CD4-positive, alpha-beta T cell (primary cell): ENCODE results near the gene LAMA2. TPM values are rescaled to one million over a fixed set of nuclear protein-coding genes. Genes with fewer than 3 reads are reported as not detected.
A peak's percentile ranks its signal among the peaks of the same experiment; 100 is the strongest.

Experiments used
- ATAC-seq: fragments of 200-7000 bp; cut with Tn5 transposase; one replicate; pipeline ENCODE4 v1.10.0; 2022; ENCODE audit warnings: mild to moderate bottlenecking; ENCODE audit not compliant: poor library complexity
- CTCF ChIA-PET: fragments of 350-600 bp; sonication (Branson Sonifier 250); formaldehyde crosslinking; loops from one replicate; lab custom pipeline; 2021; ENCODE audit warnings: antibody characterized with exemption, inconsistent platforms; lab: Charles Lee
- POLR2A ChIA-PET: fragments of 350-600 bp; sonication (Branson Sonifier 250); formaldehyde crosslinking; loops from one replicate; lab custom pipeline; 2021; ENCODE audit warnings: antibody characterized with exemption, inconsistent platforms; lab: Charles Lee
- DNase-seq, 14 experiments: peaks; one replicate each; pipeline ENCODE4 v3.0.0-alpha.2; 2013 to 2020; ENCODE audit warnings: mixed read lengths in 2 of 14
- H3K27ac ChIP-seq, 2 donors: one replicate each; pipeline versions ENCODE4 v1.5.1 to v1.7.0; 2013; ENCODE audit warnings: low read length in 2 of 2, low read depth in 1 of 2, mild to moderate bottlenecking in 1 of 2
- H3K27me3 ChIP-seq, 2 experiments: 1 replicate in 1 of 2; 2 replicates in 1 of 2; pipeline versions ENCODE4 v1.6.1 to v1.7.0; 2013; ENCODE audit warnings: low read length in 2 of 2, control low read depth in 1 of 2, mild to moderate bottlenecking in 1 of 2, moderate library complexity in 1 of 2; ENCODE audit not compliant: insufficient read depth in 2 of 2, control insufficient read depth in 1 of 2
- H3K36me3 ChIP-seq: one replicate; pipeline ENCODE4 v1.6.1; 2013; ENCODE audit warnings: low read length, control low read depth; ENCODE audit not compliant: insufficient read depth
- H3K4me1 ChIP-seq: one replicate; pipeline ENCODE4 v1.6.1; 2013; ENCODE audit warnings: low read length, control low read depth; ENCODE audit not compliant: insufficient read depth
- H3K4me3 ChIP-seq: one replicate; pipeline ENCODE4 v1.5.1; 2013; ENCODE audit warnings: mild to moderate bottlenecking, low read length, moderate library complexity
- H3K9me3 ChIP-seq, 2 experiments: 1 replicate in 1 of 2; 2 replicates in 1 of 2; pipeline versions ENCODE4 v1.6.1 to v1.7.0; 2013; ENCODE audit warnings: low read length in 2 of 2, mild to moderate bottlenecking in 2 of 2, control low read depth in 1 of 2, moderate library complexity in 1 of 2; ENCODE audit not compliant: control insufficient read depth in 1 of 2, insufficient read depth in 1 of 2
- H3K27ac Mint-ChIP-seq: one replicate; pipeline ENCODE4 v1.8.0; 2020; ENCODE audit warnings: mixed read lengths
- H3K27me3 Mint-ChIP-seq: one replicate; pipeline ENCODE4 v1.8.0; 2021; ENCODE audit warnings: mixed read lengths
- H3K36me3 Mint-ChIP-seq: one replicate; pipeline ENCODE4 v1.8.0; 2021; ENCODE audit warnings: low read depth, mixed read lengths
- H3K4me1 Mint-ChIP-seq: one replicate; pipeline ENCODE4 v1.8.0; 2021; ENCODE audit warnings: low read depth, mixed read lengths
- H3K4me3 Mint-ChIP-seq: one replicate; pipeline ENCODE4 v1.8.0; 2020; ENCODE audit warnings: mild to moderate bottlenecking, mixed read lengths
- H3K9me3 Mint-ChIP-seq: one replicate; pipeline ENCODE4 v1.8.0; 2020; ENCODE audit warnings: mixed read lengths
- intact Hi-C, 2 experiments: fragments of 100-400 bp; cut with DNase I in 1 of 2; cut with micrococcal nuclease in 1 of 2; formaldehyde crosslinking; loops; one replicate each; pipeline versions ENCODE4 v1.15.1 to v1.9.0; 2023 to 2025; cut with DNase I, micrococcal nuclease
- total RNA-seq, 174 experiments: library from RNA in 2 of 174; stranded (reverse) in 2 of 174; gene quantifications; one replicate each; pipeline ENCODE4 v1.2.3 and lab custom pipeline; 2021 to 2026
- TF ChIP-seq, protein P1 (sequence below): fragments of 200-600 bp; IDR thresholded peaks from one replicate; pipeline ENCODE4 v1.8.0; 2022; ENCODE audit warnings: antibody characterized with exemption, mild to moderate bottlenecking

Gene LAMA2
- total RNA-seq, 2 experiments from 2014 or later: 0.05 to 0.06 TPM

DNA sequence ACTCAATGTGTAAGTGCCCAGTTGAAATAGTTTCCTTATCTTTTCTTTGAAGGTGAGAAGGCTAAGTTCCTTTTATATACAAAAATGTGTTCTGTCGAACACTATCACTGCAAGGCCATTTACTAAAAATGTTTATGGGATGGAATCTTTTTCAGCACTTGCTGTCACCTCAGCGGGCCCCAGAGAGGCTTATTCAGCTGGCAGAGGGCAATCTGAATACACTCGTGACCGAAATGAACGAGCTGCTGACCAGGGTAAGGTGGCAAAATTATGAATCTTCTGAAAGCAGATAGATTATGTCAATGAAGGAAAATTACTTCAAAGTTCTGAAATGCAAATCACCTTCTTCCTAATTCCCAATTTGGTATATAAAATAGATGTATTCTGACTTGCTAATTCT, 486.8 kb downstream of the LAMA2 start:
- no peaks in the 10 kb centered on the region for H3K9me3 ChIP-seq
- no peak overlapping the region for H3K4me3 ChIP-seq
- DNase-seq: no peak
- H3K36me3 Mint-ChIP-seq: no peaks in the 10 kb centered on the region
- peaks cover 13% of the 10 kb centered on the region for H3K4me1 Mint-ChIP-seq
- ChIA-PET CTCF (interaction anchor here (1.2 to 1.3 kb wide), 2 partner anchors 19 to 30 kb away, joined by 3 read pairs; no protein-coding TSS in a partner anchor), POLR2A (no interaction called here)
- no peak for ATAC-seq
- H3K27me3 Mint-ChIP-seq: no peaks in the 10 kb centered on the region
- H3K9me3 Mint-ChIP-seq: no peaks in the 10 kb centered on the region
- H3K4me1 ChIP-seq: no peaks in the 10 kb centered on the region
- H3K27ac ChIP-seq: no peak overlapping the region
- H3K4me3 Mint-ChIP-seq: no peak overlapping the region
- intact Hi-C loops: loop anchor here (2.0 to 10.0 kb wide), 4 partner anchors 642 to 1762 kb away; no protein-coding TSS in a partner anchor
- TF ChIP-seq, protein P1, sequence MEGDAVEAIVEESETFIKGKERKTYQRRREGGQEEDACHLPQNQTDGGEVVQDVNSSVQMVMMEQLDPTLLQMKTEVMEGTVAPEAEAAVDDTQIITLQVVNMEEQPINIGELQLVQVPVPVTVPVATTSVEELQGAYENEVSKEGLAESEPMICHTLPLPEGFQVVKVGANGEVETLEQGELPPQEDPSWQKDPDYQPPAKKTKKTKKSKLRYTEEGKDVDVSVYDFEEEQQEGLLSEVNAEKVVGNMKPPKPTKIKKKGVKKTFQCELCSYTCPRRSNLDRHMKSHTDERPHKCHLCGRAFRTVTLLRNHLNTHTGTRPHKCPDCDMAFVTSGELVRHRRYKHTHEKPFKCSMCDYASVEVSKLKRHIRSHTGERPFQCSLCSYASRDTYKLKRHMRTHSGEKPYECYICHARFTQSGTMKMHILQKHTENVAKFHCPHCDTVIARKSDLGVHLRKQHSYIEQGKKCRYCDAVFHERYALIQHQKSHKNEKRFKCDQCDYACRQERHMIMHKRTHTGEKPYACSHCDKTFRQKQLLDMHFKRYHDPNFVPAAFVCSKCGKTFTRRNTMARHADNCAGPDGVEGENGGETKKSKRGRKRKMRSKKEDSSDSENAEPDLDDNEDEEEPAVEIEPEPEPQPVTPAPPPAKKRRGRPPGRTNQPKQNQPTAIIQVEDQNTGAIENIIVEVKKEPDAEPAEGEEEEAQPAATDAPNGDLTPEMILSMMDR: no peak
- H3K27me3 ChIP-seq: no peaks in the 10 kb centered on the region
- no peak overlapping the region for H3K27ac Mint-ChIP-seq
- H3K36me3 ChIP-seq: no peaks in the 10 kb centered on the region

DNA sequence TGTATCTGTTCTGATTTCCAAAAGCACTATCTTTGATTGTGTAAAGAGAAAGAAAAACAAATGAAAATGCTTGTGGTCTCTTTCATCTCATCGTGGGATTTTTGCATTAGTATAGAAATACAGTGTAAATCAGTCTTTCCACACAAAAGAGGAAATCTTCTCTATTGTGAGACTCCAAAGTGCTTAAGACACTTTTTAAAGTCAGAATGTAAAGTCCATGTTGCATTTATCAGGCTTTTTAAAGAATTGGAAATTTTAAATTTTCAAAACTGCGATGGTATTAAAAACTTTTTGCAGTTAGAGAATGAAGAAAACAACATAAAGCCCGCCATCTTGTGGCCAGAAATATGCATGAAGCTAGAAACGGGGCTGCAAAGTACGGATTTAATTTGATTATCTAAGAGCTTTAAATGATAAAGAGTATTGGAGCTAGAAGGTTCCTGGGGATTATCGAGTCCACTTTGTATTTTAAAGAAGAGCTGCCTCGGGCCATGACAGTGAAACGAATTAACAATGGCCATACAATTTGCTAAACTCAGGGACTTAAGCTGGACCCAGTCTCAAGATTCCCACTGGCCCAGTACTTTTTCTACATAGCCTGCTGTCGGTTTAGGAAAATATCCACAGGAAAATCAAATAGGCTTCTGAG, 487.5 kb downstream of the LAMA2 start:
- DNase-seq: peak; percentile 4 to 62 (median 24)
- Histone ChIP-seq H3K27me3 (no peaks in the 10 kb centered on the region), H3K36me3 (no peaks in the 10 kb centered on the region), H3K4me3 (no peak overlapping the region), H3K9me3 (no peaks in the 10 kb centered on the region), H3K4me1 (no peaks in the 10 kb centered on the region), H3K27ac (no peak overlapping the region)
- no peak overlapping the region for H3K27ac Mint-ChIP-seq
- peak overlapping the region; percentile 45 for H3K4me3 Mint-ChIP-seq
- ChIA-PET POLR2A (no interaction called here), CTCF (interaction anchor here (0.8 to 1.3 kb wide), 3 partner anchors 10 to 30 kb away, joined by 3 read pairs; no protein-coding TSS in a partner anchor)
- no peaks in the 10 kb centered on the region for H3K36me3 Mint-ChIP-seq
- ATAC-seq: no peak
- H3K27me3 Mint-ChIP-seq: no peaks in the 10 kb centered on the region
- TF ChIP-seq, protein P1: peak; percentile 83
- intact Hi-C loops: loop anchor here (5.0 kb wide), 2 partner anchors 643 to 1763 kb away; no protein-coding TSS in a partner anchor
- peaks cover 13% of the 10 kb centered on the region for H3K4me1 Mint-ChIP-seq
- H3K9me3 Mint-ChIP-seq: no peaks in the 10 kb centered on the region

DNA sequence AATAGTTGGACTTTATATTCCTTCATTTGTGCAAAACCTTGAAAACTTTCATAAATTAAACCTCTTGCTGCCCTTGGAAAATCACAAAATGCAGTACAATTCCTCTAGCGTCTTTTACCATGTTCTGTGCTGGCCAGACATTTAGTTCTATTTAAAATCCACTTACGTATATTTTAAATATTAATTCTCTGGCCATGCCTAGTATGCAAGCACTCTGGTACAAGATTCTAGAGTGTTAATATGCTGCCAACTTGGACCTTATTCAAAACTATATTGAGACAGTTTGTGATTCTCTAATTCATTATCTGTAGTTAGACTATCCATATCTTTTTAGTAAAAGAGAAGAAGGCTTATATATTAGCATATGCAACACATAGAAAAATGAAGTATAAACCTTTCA, 498.9 kb downstream of the LAMA2 start:
- peaks cover 12% of the 10 kb centered on the region for H3K27me3 Mint-ChIP-seq
- no peak overlapping the region for H3K4me3 Mint-ChIP-seq
- no peak overlapping the region for H3K27ac Mint-ChIP-seq
- no peaks in the 10 kb centered on the region for H3K9me3 ChIP-seq
- ChIA-PET CTCF (no interaction called here), POLR2A (no interaction called here)
- H3K36me3 Mint-ChIP-seq: no peaks in the 10 kb centered on the region
- no peaks in the 10 kb centered on the region for H3K36me3 ChIP-seq
- no peaks in the 10 kb centered on the region for H3K27me3 ChIP-seq
- H3K4me1 ChIP-seq: no peaks in the 10 kb centered on the region
- intact Hi-C loops: no loop called here
- H3K4me3 ChIP-seq: no peak overlapping the region
- H3K9me3 Mint-ChIP-seq: no peaks in the 10 kb centered on the region
- H3K4me1 Mint-ChIP-seq: no peaks in the 10 kb centered on the region
- ATAC-seq (no peak), DNase-seq (no peak)
- TF ChIP-seq, protein P1: no peak
- H3K27ac ChIP-seq: no peak overlapping the region
